ENCODE measurements around the gene SERPINA3.

Gene SERPINA3

DNA sequence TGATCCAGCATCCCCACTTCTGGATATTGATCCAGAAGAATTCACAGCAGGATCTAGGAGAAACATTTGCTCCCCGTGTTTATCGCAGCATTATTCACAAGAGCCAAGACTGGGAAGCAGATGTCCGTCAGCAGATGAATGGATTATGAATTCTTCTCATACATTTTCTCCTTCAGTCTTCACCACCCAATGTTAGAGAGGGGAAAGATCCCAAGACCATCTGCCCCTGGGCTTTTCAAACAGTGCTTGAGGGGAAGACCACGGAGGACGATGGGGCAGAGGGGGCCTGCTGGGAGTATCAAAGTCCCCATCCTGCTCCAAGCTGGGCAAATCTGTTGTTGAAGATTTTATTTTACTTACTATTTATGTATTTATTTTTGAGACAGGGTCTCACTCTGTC lies 41.1 kb downstream of the SERPINA3 start:
- H4K20me1 ChIP-seq (ENCODE audit: insufficient read depth, low read length): no peaks in the 10 kb centered on the region
- H3K4me2 ChIP-seq (ENCODE audit: low read length): no peak overlapping the region
- H3K9ac ChIP-seq (ENCODE audit: low read length): no peak overlapping the region

DNA sequence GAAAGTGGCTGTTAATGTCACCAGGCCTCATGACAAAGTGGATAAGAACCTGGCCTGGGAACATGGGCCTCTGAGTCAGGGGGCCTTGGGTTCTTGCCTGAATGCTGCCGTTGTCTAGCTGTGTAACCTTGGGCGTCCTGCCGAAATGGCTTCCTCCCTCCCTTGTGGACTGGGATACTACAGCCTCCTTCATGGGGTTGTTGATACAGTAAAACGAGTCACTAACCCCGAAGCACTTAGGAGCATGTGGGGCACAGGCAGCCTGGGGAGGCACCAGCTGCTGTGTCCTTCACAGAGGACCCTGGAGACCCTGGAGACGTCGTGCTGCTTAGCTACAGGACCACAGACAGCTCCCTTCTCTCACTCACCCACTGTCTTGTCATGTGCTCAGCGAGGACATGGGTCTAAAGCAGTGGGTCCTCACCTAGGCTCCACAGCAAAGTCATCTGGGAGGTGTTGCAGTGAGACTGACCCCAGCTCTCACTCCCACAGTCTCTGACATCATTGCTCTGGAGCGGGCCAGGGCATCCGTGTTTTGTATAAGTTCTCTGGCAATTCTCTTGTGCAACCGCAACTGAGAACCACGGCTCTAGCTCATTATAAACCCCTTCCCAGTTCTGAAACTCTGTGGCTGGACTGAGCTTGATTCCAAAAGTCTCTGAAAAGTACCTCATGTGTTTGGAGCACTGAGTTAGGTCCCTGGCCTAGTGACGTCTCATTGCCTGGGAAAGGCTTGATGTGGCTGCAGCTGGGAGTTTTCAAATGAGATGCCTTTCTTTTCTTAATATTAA lies 42.1 kb downstream of the SERPINA3 start:
- Histone ChIP-seq H3K4me1 (ENCODE audit: low read length) (no peaks in the 10 kb centered on the region), H3K27ac (ENCODE audit: low read length) (no peak overlapping the region), H3K36me3 (replicated peaks; ENCODE audit: low read depth, low read length) (no peaks in the 10 kb centered on the region), H3K79me2 (ENCODE audit: low read length) (no peaks in the 10 kb centered on the region), H4K20me1 (ENCODE audit: insufficient read depth, low read length) (no peaks in the 10 kb centered on the region), H3K9ac (ENCODE audit: low read length) (no peak overlapping the region), H2AFZ (ENCODE audit: low read depth, low read length) (no peak overlapping the region), H3K27me3 (ENCODE audit: low read depth, low read length) (no peaks in the 10 kb centered on the region; the same call in 1 of the 2 replicates), H3K9me3 (ENCODE audit: insufficient read depth, low read length) (no peaks in the 10 kb centered on the region), H3K4me3 (ENCODE audit: low read length) (no peak overlapping the region), H3K4me2 (ENCODE audit: low read length) (no peak overlapping the region)
- TF ChIP-seq EZH2phosphoT487 (IDR thresholded peaks at IDR 0.05; ENCODE audit: low read depth): no peak

More for the DNA sequence above, 41.1 kb downstream of the SERPINA3 start:
- no peaks in the 10 kb centered on the region for H3K4me1 ChIP-seq (ENCODE audit: low read length)
- H3K27ac ChIP-seq (ENCODE audit: low read length): no peak overlapping the region
- H2AFZ ChIP-seq (ENCODE audit: low read depth, low read length): no peak overlapping the region
- no peaks in the 10 kb centered on the region for H3K9me3 ChIP-seq (ENCODE audit: insufficient read depth, low read length)
- H3K27me3 ChIP-seq (ENCODE audit: low read depth, low read length): no peaks in the 10 kb centered on the region; the same call in 1 of the 2 replicates
- TF ChIP-seq, protein P1, sequence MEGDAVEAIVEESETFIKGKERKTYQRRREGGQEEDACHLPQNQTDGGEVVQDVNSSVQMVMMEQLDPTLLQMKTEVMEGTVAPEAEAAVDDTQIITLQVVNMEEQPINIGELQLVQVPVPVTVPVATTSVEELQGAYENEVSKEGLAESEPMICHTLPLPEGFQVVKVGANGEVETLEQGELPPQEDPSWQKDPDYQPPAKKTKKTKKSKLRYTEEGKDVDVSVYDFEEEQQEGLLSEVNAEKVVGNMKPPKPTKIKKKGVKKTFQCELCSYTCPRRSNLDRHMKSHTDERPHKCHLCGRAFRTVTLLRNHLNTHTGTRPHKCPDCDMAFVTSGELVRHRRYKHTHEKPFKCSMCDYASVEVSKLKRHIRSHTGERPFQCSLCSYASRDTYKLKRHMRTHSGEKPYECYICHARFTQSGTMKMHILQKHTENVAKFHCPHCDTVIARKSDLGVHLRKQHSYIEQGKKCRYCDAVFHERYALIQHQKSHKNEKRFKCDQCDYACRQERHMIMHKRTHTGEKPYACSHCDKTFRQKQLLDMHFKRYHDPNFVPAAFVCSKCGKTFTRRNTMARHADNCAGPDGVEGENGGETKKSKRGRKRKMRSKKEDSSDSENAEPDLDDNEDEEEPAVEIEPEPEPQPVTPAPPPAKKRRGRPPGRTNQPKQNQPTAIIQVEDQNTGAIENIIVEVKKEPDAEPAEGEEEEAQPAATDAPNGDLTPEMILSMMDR (IDR thresholded peaks at IDR 0.05; ENCODE audit: low read depth, low read length): no peak
- TF ChIP-seq EZH2phosphoT487 (IDR thresholded peaks at IDR 0.05; ENCODE audit: low read depth): no peak
- no peaks in the 10 kb centered on the region for H3K79me2 ChIP-seq (ENCODE audit: low read length)
- no peaks in the 10 kb centered on the region for H3K36me3 ChIP-seq (replicated peaks; ENCODE audit: low read depth, low read length)
- no peak overlapping the region for H3K4me3 ChIP-seq (ENCODE audit: low read length)

DNA sequence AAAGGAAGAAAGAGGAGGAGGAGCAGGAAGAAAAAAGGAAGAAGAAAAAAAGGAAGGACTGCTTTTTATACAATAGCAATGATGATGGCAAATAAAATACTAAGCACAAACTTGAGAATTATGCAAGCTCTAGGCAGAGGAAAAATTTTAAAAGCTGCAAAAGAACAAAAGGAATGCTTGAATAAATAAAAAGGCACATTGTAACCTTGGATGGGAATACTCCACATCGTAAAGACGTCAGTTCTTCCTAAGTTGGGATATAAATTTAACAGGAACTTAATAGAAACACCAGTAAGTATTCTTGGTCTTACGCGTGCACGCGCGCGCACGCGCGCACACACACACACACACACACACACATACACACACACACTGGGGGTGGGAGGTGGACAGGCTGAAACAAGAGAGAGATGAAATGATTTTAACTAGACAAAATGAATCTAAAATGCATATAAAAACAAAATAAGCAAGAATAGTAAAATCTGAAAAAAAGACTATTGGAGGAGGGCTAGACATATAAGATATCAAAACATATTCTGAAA lies 43.0 kb downstream of the SERPINA3 start:
- Histone ChIP-seq H3K9me3 (ENCODE audit: insufficient read depth, low read length) (no peaks in the 10 kb centered on the region), H3K36me3 (replicated peaks; ENCODE audit: low read depth, low read length) (no peaks in the 10 kb centered on the region), H3K4me3 (ENCODE audit: low read length) (no peak overlapping the region), H3K27ac (ENCODE audit: low read length) (no peak overlapping the region), H3K4me1 (ENCODE audit: low read length) (no peaks in the 10 kb centered on the region), H3K79me2 (ENCODE audit: low read length) (no peaks in the 10 kb centered on the region), H3K9ac (ENCODE audit: low read length) (no peak overlapping the region), H2AFZ (ENCODE audit: low read depth, low read length) (no peak overlapping the region), H3K27me3 (ENCODE audit: low read depth, low read length) (peaks cover 3% of the 10 kb centered on the region; the same call in 1 of the 2 replicates), H4K20me1 (ENCODE audit: insufficient read depth, low read length) (no peaks in the 10 kb centered on the region), H3K4me2 (ENCODE audit: low read length) (no peak overlapping the region)
- TF ChIP-seq EZH2phosphoT487 (IDR thresholded peaks at IDR 0.05; ENCODE audit: low read depth): no peak
- TF ChIP-seq, protein P1 (IDR thresholded peaks at IDR 0.05; ENCODE audit: low read depth, low read length): no peak

DNA sequence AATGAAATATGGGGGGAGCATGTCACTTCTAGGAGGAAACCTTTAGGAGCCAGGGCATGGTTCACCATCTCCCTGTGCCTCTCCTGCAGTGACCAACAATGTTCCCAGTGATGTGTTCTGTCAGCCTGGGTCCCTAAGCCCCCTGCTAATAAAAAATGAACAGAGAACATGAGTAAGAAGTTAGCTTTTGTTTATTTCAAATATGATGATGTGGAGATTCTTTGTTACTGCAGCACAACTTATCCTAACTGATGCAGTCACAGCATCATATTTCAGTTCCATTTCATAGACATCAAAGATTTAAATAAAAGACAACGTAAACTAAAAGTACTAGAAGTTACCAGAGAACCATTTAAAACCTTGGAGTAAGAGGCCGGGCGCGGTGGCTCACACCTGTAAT lies 43.9 kb downstream of the SERPINA3 start:
- Histone ChIP-seq H3K27ac (ENCODE audit: low read length) (no peak overlapping the region), H4K20me1 (ENCODE audit: insufficient read depth, low read length) (no peaks in the 10 kb centered on the region), H3K4me2 (ENCODE audit: low read length) (no peak overlapping the region), H3K9ac (ENCODE audit: low read length) (no peak overlapping the region), H2AFZ (ENCODE audit: low read depth, low read length) (no peak overlapping the region), H3K27me3 (ENCODE audit: low read depth, low read length) (peaks cover 5% of the 10 kb centered on the region; the same call in 1 of the 2 replicates), H3K4me1 (ENCODE audit: low read length) (no peaks in the 10 kb centered on the region), H3K79me2 (ENCODE audit: low read length) (no peaks in the 10 kb centered on the region), H3K9me3 (ENCODE audit: insufficient read depth, low read length) (no peaks in the 10 kb centered on the region), H3K36me3 (replicated peaks; ENCODE audit: low read depth, low read length) (no peaks in the 10 kb centered on the region), H3K4me3 (ENCODE audit: low read length) (no peak overlapping the region)
- TF ChIP-seq EZH2phosphoT487 (IDR thresholded peaks at IDR 0.05; ENCODE audit: low read depth): no peak
- TF ChIP-seq, protein P1 (IDR thresholded peaks at IDR 0.05; ENCODE audit: low read depth, low read length): no peak

All from OCI-LY3 (cell line).